Mesendoderm (in vitro differentiated cells): ENCODE data around the gene UFD1.

Source experiments
- DNase-seq: peaks from one replicate; pipeline ENCODE4 v3.0.0; 2013
- H2AK5ac ChIP-seq: 2 replicates; pipeline ENCODE4 v1.6.1; 2013; ENCODE audit warnings: low read length, inconsistent platforms
- H2BK120ac ChIP-seq: 2 replicates; pipeline ENCODE4 v1.6.1; 2013; ENCODE audit warnings: low read depth, mild to moderate bottlenecking, low read length, moderate library complexity, mixed read lengths
- H2BK15ac ChIP-seq: replicated peaks from 2 replicates; pipeline ENCODE4 v1.6.1; 2013; ENCODE audit warnings: low read depth, mild to moderate bottlenecking, moderate library complexity
- H2BK5ac ChIP-seq: 2 replicates; pipeline ENCODE4 v1.6.1; 2013; ENCODE audit warnings: low read length, inconsistent platforms
- H3K18ac ChIP-seq: 2 replicates; pipeline ENCODE4 v1.6.1; 2013; ENCODE audit warnings: mild to moderate bottlenecking, low read length, mixed read lengths
- H3K23ac ChIP-seq: one replicate; pipeline ENCODE4 v1.6.1; 2013; ENCODE audit warnings: low read length
- H3K27ac ChIP-seq: 2 replicates; pipeline ENCODE4 v1.5.1; 2013; ENCODE audit warnings: low read depth, mild to moderate bottlenecking, inconsistent platforms, low read length, moderate library complexity
- H3K27me3 ChIP-seq: 2 replicates; pipeline ENCODE4 v1.6.1; 2013; ENCODE audit warnings: low read length, control low read depth, mild to moderate bottlenecking, inconsistent platforms; ENCODE audit not compliant: insufficient read depth, poor library complexity
- H3K36me3 ChIP-seq: 2 replicates; pipeline ENCODE4 v1.6.1; 2013; ENCODE audit warnings: low read length, inconsistent platforms; ENCODE audit not compliant: control insufficient read depth, insufficient read depth
- H3K4ac ChIP-seq: one replicate; pipeline ENCODE4 v1.6.1; 2013; ENCODE audit warnings: low read depth, mild to moderate bottlenecking, low read length, moderate library complexity
- H3K4me1 ChIP-seq: 2 replicates; pipeline ENCODE4 v1.6.1; 2013; ENCODE audit warnings: low read depth, low read length, inconsistent platforms; ENCODE audit not compliant: control insufficient read depth
- H3K4me2 ChIP-seq: 2 replicates; pipeline ENCODE4 v1.6.1; 2013; ENCODE audit warnings: low read length
- H3K4me3 ChIP-seq: 2 replicates; pipeline ENCODE4 v1.5.1; 2013; ENCODE audit warnings: mild to moderate bottlenecking, low read length
- H3K56ac ChIP-seq: one replicate; pipeline ENCODE4 v1.6.1; 2013; ENCODE audit warnings: low read length
- H3K79me1 ChIP-seq: 2 replicates; pipeline ENCODE4 v1.6.1; 2013; ENCODE audit warnings: low read length, inconsistent platforms
- H3K79me2 ChIP-seq: 2 replicates; pipeline ENCODE4 v1.6.1; 2013; ENCODE audit warnings: mild to moderate bottlenecking, low read length; ENCODE audit not compliant: control insufficient read depth, insufficient read depth
- H3K9ac ChIP-seq: 2 replicates; pipeline ENCODE4 v1.6.1; 2013; ENCODE audit warnings: low read length, inconsistent platforms
- H4K5ac ChIP-seq: one replicate; pipeline ENCODE4 v1.6.1; 2013; ENCODE audit warnings: low read length
- H4K8ac ChIP-seq: one replicate; pipeline ENCODE4 v1.6.1; 2013; ENCODE audit warnings: low read depth, mild to moderate bottlenecking, control low read depth, low read length, moderate library complexity
- WGBS: extraction: QIAGEN DNeasy Blood & Tissue Kit; methylation state at CpG from one replicate; pipeline ENCODE4 v1.1.7; 2013; ENCODE audit warnings: low lambda C conversion rate, missing lambda C conversion rate; ENCODE audit not compliant: insufficient coverage; ENCODE audit errors: extremely low coverage; 5-methylcytosine and 5-hydroxymethylcytosine counted together

The UFD1 gene

GRCh38 chr22:19469421-19469820 is 9.6 kb downstream of the UFD1 start:
- no peak overlapping the region for H2BK5ac ChIP-seq
- WGBS: no CpG with 5 or more reads among the region's 7 CpGs

GRCh38 chr22:19467912-19468311 is 11.1 kb downstream of the UFD1 start:
- Histone ChIP-seq H3K4me1 (no peaks in the 10 kb centered on the region), H3K18ac (no peak overlapping the region), H2AK5ac (no peak overlapping the region), H2BK5ac (no peak overlapping the region), H3K23ac (no peak overlapping the region), H2BK15ac (no peak overlapping the region), H2BK120ac (no peak overlapping the region), H3K27ac (no peak overlapping the region), H3K4me2 (no peak overlapping the region), H3K56ac (no peak overlapping the region), H3K36me3 (peaks cover 21% of the 10 kb centered on the region), H3K9ac (no peak overlapping the region), H3K79me2 (no peaks in the 10 kb centered on the region), H4K5ac (no peak overlapping the region), H3K4me3 (no peak overlapping the region), H4K8ac (no peak overlapping the region), H3K27me3 (no peaks in the 10 kb centered on the region), H3K4ac (no peak overlapping the region), H3K79me1 (peaks cover 1% of the 10 kb centered on the region)
- DNase-seq: no peak
- no CpG with 5 or more reads among the region's 6 CpGs for WGBS

More at GRCh38 chr22:19469421-19469820, 9.6 kb downstream of the UFD1 start:
- no peak overlapping the region for H3K9ac ChIP-seq
- H3K36me3 ChIP-seq: peaks cover 22% of the 10 kb centered on the region
- H2BK15ac ChIP-seq: no peak overlapping the region
- no peak overlapping the region for H2BK120ac ChIP-seq
- no peak overlapping the region for H3K18ac ChIP-seq
- H2AK5ac ChIP-seq: no peak overlapping the region
- no peaks in the 10 kb centered on the region for H3K27me3 ChIP-seq
- H4K5ac ChIP-seq: no peak overlapping the region
- H4K8ac ChIP-seq: no peak overlapping the region
- H3K27ac ChIP-seq: no peak overlapping the region
- no peak overlapping the region for H3K4me3 ChIP-seq
- no peaks in the 10 kb centered on the region for H3K79me2 ChIP-seq
- no peak overlapping the region for H3K23ac ChIP-seq
- H3K4me2 ChIP-seq: no peak overlapping the region
- H3K56ac ChIP-seq: no peak overlapping the region
- H3K79me1 ChIP-seq: peaks cover 5% of the 10 kb centered on the region
- H3K4ac ChIP-seq: no peak overlapping the region
- no peak for DNase-seq
- no peaks in the 10 kb centered on the region for H3K4me1 ChIP-seq

GRCh38 chr22:19466848-19467752 is 11.9 kb downstream of the UFD1 start:
- no peak for DNase-seq
- no peak overlapping the region for H3K27ac ChIP-seq
- H3K4ac ChIP-seq: no peak overlapping the region
- H4K8ac ChIP-seq: no peak overlapping the region
- peaks cover 21% of the 10 kb centered on the region for H3K36me3 ChIP-seq
- no CpG with 5 or more reads among the region's 9 CpGs for WGBS
- H3K4me3 ChIP-seq: no peak overlapping the region
- H3K4me2 ChIP-seq: no peak overlapping the region
- no peak overlapping the region for H4K5ac ChIP-seq
- H3K56ac ChIP-seq: no peak overlapping the region
- H3K18ac ChIP-seq: no peak overlapping the region
- no peaks in the 10 kb centered on the region for H3K27me3 ChIP-seq
- no peak overlapping the region for H2AK5ac ChIP-seq
- no peak overlapping the region for H3K9ac ChIP-seq
- no peak overlapping the region for H2BK5ac ChIP-seq
- H3K4me1 ChIP-seq: no peaks in the 10 kb centered on the region
- H2BK15ac ChIP-seq: no peak overlapping the region
- no peak overlapping the region for H3K23ac ChIP-seq
- H3K79me1 ChIP-seq: peaks cover 1% of the 10 kb centered on the region
- no peaks in the 10 kb centered on the region for H3K79me2 ChIP-seq
- H2BK120ac ChIP-seq: no peak overlapping the region

- Histone ChIP-seq H3K4me1 (no peaks in the 10 kb centered on the region), H3K4me3 (no peak overlapping the region), H2BK5ac (no peak overlapping the region), H3K18ac (no peak overlapping the region), H3K27me3 (no peaks in the 10 kb centered on the region), H3K9ac (no peak overlapping the region), H3K4ac (no peak overlapping the region), H2BK15ac (no peak overlapping the region), H3K23ac (no peak overlapping the region), H3K56ac (no peak overlapping the region), H2AK5ac (no peak overlapping the region), H3K79me2 (no peaks in the 10 kb centered on the region), H3K4me2 (no peak overlapping the region), H3K79me1 (peaks cover 1% of the 10 kb centered on the region), H3K27ac (no peak overlapping the region), H4K8ac (no peak overlapping the region), H4K5ac (no peak overlapping the region), H2BK120ac (no peak overlapping the region), H3K36me3 (peaks cover 18% of the 10 kb centered on the region)
- WGBS: no CpG with 5 or more reads among the region's 14 CpGs
- no peak for DNase-seq
Measured at GRCh38 chr22:19466126-19466716, 12.8 kb downstream of the UFD1 start.

- H3K27ac ChIP-seq: no peak overlapping the region
- no peak overlapping the region for H2BK5ac ChIP-seq
- no peak overlapping the region for H3K4me2 ChIP-seq
- H2BK120ac ChIP-seq: no peak overlapping the region
- H3K18ac ChIP-seq: no peak overlapping the region
- H3K27me3 ChIP-seq: no peaks in the 10 kb centered on the region
- no peak overlapping the region for H3K4ac ChIP-seq
- H2AK5ac ChIP-seq: no peak overlapping the region
- no CpG with 5 or more reads among the region's 4 CpGs for WGBS
- H3K4me3 ChIP-seq: no peak overlapping the region
- H4K8ac ChIP-seq: no peak overlapping the region
- no peak overlapping the region for H3K56ac ChIP-seq
- no peak overlapping the region for H4K5ac ChIP-seq
- H3K36me3 ChIP-seq: peaks cover 15% of the 10 kb centered on the region
- no peaks in the 10 kb centered on the region for H3K4me1 ChIP-seq
- H3K23ac ChIP-seq: no peak overlapping the region
- H3K9ac ChIP-seq: no peak overlapping the region
- no peaks in the 10 kb centered on the region for H3K79me1 ChIP-seq
- H2BK15ac ChIP-seq: no peak overlapping the region
- H3K79me2 ChIP-seq: no peaks in the 10 kb centered on the region
- no peak for DNase-seq
Measured at GRCh38 chr22:19464975-19465374, 14.0 kb downstream of the UFD1 start.
